HG03520 (cell line): ENCODE results near the gene CCL7.

Source experiments
- ATAC-seq: cut with Tn5 transposase; IDR thresholded peaks from one replicate; pipeline ENCODE4 v1.9.1; 2021; ENCODE audit warnings: mild to moderate bottlenecking, moderate library complexity; ENCODE audit not compliant: unreplicated experiment

CCL7 gene

GRCh38 chr17:34283571-34283970 is 13.6 kb downstream of the CCL7 start:
- no peak for ATAC-seq

GRCh38 chr17:34285286-34285792 is 15.3 kb downstream of the CCL7 start, which contains the start of gene CCL11:
TSS of gene CCL11 (plus strand) at chr17:34285742. CDS start at chr17:34285809, 67 bp downstream.
- ATAC-seq = no peak

- no peak for ATAC-seq
These were observed 17.9 kb downstream of the CCL7 start for GRCh38 chr17:34287875-34288274.

- ATAC-seq = no peak
These were observed 20.6 kb downstream of the CCL7 start for GRCh38 chr17:34290586-34290985.

- no peak for ATAC-seq
These were observed 21.8 kb downstream of the CCL7 start for GRCh38 chr17:34291721-34292348.

- no peak for ATAC-seq
These were observed 29.0 kb downstream of the CCL7 start for GRCh38 chr17:34299027-34299426.

- no peak for ATAC-seq
These were observed 30.0 kb downstream of the CCL7 start for GRCh38 chr17:34299956-34300577.

GRCh38 chr17:34300652-34301370 is 30.8 kb downstream of the CCL7 start:
- ATAC-seq = no peak

- no peak for ATAC-seq
These were observed 32.0 kb downstream of the CCL7 start for GRCh38 chr17:34301986-34302385.

GRCh38 chr17:34302636-34303035 is 32.6 kb downstream of the CCL7 start:
- ATAC-seq = no peak

GRCh38 chr17:34303606-34304005 is 33.6 kb downstream of the CCL7 start:
- ATAC-seq = no peak

GRCh38 chr17:34305061-34305460 is 35.0 kb downstream of the CCL7 start:
- no peak for ATAC-seq

- ATAC-seq = no peak
These were observed 35.6 kb downstream of the CCL7 start for GRCh38 chr17:34305606-34306005.

GRCh38 chr17:34306466-34306865 is 36.4 kb downstream of the CCL7 start:
- ATAC-seq = no peak

GRCh38 chr17:34307110-34307509 is 37.1 kb downstream of the CCL7 start:
- no peak for ATAC-seq

GRCh38 chr17:34308371-34308770 is 38.4 kb downstream of the CCL7 start:
- ATAC-seq = no peak

- no peak for ATAC-seq
These were observed 41.3 kb downstream of the CCL7 start for GRCh38 chr17:34311291-34311690.

- no peak for ATAC-seq
These were observed 42.1 kb downstream of the CCL7 start for GRCh38 chr17:34312080-34312479.

GRCh38 chr17:34313164-34313563 is 43.1 kb downstream of the CCL7 start:
- no peak for ATAC-seq

- ATAC-seq = no peak
These were observed 44.3 kb downstream of the CCL7 start for GRCh38 chr17:34314279-34314678.

GRCh38 chr17:34318474-34318873 is 48.5 kb downstream of the CCL7 start:
- no peak for ATAC-seq

GRCh38 chr17:34319039-34319483 is 49.0 kb downstream of the CCL7 start, which contains the start of gene CCL8:
TSS of gene CCL8 (plus strand) at chr17:34319435. CDS start at chr17:34319502, 67 bp downstream.
- no peak for ATAC-seq
